ENCODE data around the gene DSC1. TPM values are rescaled to one million over a fixed set of nuclear protein-coding genes. Genes with fewer than 3 reads are reported as not detected.

Gene DSC1
- total RNA-seq, result not detected in 2 replicates

GRCh38 chr18:31162825-31163435 lies at the start of gene DSC1:
Gene DSC1 (minus strand): TSS chr18:31162856. CDS start chr18:31162594, 262 bp downstream.

GRCh38 chr18:31102025-31102684 lies 60.5 kb downstream of the DSC1 start, which contains the start of gene DSC2:
Gene DSC2 (minus strand): TSS chr18:31102421. CDS start chr18:31101971, 450 bp downstream.

Other genes starting within 250 kb of the DSC1 start
- under 0.01 and 0.22 TPM in 2 replicates for gene DSC3, start 120.1 kb downstream of the DSC1 start, total RNA-seq
- gene DSC2, start 60.4 kb downstream of the DSC1 start, total RNA-seq, result 0.14 TPM in 1 of 2 replicates, not detected in the other
- gene DSG1, start 155.3 kb upstream of the DSC1 start, total RNA-seq, result not detected in 2 replicates
- gene DSG4, start 213.9 kb upstream of the DSC1 start, total RNA-seq, result not detected in 2 replicates

All from thoracic aorta endothelial cell (primary cell).